GM18907 (cell line): ENCODE data around the gene FBXL12.
"Not testable (repeated sequence)": the region's sequence is repeated elsewhere in the genome, so short reads cannot be mapped to it uniquely, and the experiment has no call there.

ENCODE experiments used
- ATAC-seq: cut with Tn5 transposase; IDR thresholded peaks from one replicate; pipeline ENCODE4 v1.9.1; 2021; ENCODE audit warnings: mild to moderate bottlenecking, moderate library complexity; ENCODE audit not compliant: unreplicated experiment

FBXL12 gene

DNA sequence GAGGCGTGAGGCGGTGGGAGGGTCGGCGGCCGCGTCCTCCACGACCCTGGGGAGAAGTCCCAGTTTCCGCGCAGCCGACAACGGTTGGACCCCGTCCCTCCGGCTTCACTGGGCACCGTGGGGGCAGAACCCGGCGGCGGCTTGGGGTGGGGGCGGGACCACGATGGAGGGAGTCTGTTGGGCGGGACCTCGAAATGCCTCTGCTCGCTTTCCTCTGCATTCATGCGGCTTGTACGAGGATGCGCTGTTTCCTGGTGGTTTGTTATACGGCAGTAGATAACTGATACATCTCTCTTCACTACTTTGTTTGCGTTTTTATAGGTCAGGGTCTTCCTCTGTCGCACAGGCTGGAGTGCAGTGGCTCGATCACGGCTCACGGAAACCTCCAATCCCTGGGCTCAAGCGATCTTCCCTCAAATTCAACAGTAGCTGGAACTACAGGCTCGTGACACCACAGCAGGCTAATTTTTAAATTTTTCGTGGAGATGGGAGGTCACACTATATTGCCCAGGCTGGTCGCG lies 25.7 kb downstream of the FBXL12 start:
- peak; percentile 8 for ATAC-seq

DNA sequence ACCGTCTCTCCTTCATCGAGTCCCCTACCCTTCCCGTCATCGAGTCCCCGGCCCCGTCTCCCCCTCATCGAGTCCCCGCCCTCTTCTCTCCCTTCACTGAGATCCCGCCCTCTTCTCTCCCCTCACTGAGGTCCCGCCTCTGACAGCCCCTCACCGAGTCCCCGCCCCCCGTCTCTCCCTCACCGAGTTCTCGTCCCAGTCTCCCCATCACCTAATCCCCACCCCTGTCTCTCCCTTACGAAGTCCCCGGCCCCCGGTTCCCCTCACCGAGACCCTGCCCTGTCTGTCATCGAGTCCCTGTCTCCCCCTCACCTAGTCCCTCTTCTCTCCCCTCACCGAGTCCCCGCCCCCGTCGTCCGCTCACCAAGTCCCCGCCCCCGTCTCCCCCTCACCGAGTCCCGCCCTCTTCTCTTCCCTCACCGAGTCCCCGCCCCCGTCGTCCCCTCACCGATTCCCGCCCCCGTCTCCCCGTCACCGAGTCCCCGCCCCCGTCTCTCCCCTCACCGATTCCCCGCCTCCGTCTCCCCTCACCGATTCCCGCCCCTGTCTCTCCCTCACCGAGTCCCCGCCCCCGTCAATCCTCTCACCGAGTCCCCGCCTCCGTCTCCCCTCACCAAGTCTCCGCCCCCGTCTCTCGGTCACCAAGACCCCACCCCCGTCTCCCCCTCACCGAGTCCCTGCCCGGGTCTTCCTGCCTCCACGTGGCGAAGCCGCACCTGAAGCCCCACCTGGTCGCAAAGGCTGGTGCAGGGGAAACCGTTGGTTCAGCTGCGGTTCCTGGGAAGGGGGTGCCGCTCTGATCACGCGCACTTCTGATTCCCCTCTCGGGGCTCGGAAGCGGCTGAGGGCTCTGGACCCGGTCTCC lies 26.4 kb downstream of the FBXL12 start:
- ATAC-seq = peak; percentile 38

- no peak for ATAC-seq
Measured at GRCh38 chr19:9791552-9792205, 27.2 kb downstream of the FBXL12 start.

DNA sequence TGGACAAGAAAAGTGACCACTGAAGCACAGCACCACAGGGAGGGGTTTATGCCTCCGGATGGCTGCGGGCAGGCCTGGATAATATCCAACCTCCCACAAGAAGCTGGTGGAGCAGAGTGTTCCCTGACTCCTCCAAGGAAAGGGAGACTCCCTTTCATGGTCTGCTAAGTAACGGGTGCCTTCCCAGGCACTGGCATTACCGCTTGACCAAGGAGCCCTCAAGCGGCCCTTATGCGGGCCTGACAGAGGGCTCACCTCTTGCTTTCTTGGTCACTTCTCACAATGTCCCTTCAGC lies 27.9 kb downstream of the FBXL12 start:
- not testable (repeated sequence) for ATAC-seq

GRCh38 chr19:9789579-9789978 lies 29.3 kb downstream of the FBXL12 start:
- not testable (repeated sequence) for ATAC-seq

GRCh38 chr19:9789066-9789465 lies 29.8 kb downstream of the FBXL12 start:
- ATAC-seq = no peak

DNA sequence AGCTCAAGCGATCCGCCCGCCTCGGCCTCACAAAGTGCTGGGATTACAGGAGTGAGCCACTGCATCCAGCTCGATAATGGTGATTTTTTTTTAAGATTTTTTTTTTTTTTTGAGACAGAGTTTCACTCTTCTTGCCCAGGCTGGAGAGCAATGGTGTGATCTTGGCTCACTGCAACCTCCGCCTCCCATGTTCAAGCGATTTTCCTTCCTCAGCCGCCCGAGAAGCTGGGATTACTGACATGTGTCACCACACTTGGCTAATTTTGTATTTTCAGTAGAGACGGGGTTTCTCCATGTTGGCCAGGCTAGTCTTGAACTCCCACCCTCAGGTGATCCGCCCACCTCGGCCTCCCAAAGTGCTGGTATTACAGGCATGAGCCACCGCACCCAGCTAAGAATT lies 30.3 kb downstream of the FBXL12 start:
- not testable (repeated sequence) for ATAC-seq

DNA sequence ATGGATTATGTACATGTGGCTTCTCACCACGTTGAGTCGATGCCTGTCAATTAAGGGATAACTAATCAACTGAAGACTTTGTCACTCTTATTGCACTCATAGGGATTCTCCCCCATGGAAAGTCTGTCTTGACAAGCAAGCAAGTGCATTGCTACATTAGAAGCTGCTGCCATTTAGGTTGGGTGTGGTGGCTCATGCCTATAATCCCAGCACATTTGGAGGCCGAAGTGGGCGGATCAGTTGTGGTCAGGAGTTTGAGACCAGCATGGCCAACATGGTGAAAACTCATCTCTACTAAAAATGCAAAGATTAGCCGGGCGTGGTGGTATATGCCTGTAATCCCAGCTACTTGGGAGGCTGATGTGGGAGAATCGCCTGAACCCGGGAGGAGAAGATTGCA lies 32.1 kb downstream of the FBXL12 start:
- ATAC-seq = no peak

DNA sequence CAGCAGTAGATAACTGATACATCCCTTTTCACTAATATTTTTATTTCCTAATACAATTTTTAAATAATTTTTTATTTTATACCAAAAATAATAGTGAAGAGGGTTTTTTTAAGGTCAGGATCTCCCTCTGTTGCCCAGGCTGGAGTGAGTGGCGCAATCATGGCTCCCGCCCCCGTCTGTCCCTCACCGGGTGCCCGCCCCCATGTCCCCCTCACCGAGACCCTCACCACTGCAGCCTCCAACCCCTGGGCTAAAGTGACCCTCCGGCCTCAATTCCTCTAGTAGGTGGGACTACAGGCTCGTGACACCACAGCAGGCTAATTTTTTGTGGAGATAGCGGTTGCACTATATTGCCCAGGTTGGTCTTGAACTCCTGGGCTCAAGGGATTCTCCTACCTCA lies 32.5 kb downstream of the FBXL12 start:
- ATAC-seq = no peak

DNA sequence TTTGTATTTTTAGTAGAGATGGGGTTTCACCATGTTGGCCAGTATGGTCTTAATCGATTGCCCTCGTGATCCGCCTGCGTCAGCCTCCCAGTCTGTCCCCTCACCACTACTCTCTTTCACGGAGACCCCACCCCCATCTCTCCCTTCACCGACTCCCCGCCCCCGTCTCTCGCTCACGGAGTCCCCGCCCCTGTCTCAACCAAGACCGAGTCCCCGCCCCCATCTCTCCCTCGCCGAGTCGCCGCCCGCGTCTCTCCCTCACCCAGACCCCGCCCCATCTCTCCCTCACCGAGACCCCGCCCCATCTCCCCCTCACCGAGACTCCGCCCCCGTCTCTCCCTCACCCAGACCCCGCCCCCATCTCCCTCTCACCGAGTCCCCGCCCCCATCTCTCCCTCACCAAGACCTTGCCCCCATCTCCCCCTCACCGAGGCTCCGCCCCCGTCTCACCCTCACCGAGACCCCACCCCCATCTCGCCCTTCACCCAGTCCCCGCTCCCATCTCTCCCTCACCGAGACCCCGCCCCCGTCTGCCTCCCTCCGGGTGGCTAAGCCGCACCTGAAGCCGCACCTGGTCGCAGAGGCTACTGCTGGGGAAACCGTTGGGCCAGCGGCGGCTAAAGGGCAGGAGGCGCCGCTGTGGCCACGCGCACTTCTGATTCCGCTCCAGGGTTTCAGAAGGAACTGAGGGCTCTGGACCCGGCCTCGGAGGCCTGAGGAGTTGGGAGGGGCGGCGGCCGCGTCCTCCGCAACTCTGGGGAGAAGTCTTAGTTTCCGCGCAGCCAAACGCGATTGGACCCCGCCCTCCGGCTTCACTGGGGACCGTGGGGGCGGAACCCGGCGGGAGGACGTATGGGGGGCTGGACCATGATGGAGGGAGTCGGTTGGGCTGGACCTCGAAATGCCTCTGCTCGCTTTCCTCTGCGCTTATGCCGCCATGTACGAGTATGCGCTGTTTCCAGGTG lies 33.2 kb downstream of the FBXL12 start:
- ATAC-seq = peak; percentile 73

- ATAC-seq = not testable (repeated sequence)
Measured at GRCh38 chr19:9784163-9784496, 34.7 kb downstream of the FBXL12 start.

GRCh38 chr19:9782338-9782737 lies 36.5 kb downstream of the FBXL12 start:
- ATAC-seq = no peak

- peak; percentile 99 for ATAC-seq
Measured at GRCh38 chr19:9768175-9769112, 50.4 kb downstream of the FBXL12 start, which contains the start of gene ZNF846. ZNF846 (minus strand) TSS chr19:9768738; CDS start chr19:9764950, 3,788 bp downstream.
